Measurements from ENCODE around the gene FGF6.
"Not testable (repeated sequence)": the region's sequence is repeated elsewhere in the genome, so short reads cannot be mapped to it uniquely, and the experiment has no call there.

Gene FGF6

GRCh38 chr12:4417455-4417854 lies 28.2 kb downstream of the FGF6 start:
- no peak for DNase-seq

- no peak for DNase-seq
These were observed 29.3 kb downstream of the FGF6 start for GRCh38 chr12:4416276-4416675.

DNA sequence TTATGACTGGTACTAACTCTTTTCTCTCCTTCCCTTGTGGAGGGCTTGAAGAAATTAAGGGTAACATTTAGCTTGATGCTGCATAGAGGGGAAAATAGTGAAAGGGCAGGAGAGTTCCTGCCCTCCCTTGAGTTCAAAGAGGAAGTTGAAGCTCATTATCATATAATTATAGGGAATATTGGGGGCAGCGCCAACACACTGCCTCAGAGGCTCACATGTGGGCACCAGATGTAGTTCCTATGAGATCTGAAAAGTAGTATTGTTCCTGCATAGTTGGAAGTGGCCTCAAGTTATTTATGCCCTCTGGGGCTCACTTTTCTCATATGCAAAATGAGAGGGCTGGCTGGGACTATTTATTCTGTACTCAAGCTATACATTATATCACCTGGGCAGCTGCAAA lies 33.1 kb downstream of the FGF6 start:
- DNase-seq = no peak

- no peak for DNase-seq
These were observed 33.6 kb downstream of the FGF6 start for GRCh38 chr12:4412056-4412455.

DNA sequence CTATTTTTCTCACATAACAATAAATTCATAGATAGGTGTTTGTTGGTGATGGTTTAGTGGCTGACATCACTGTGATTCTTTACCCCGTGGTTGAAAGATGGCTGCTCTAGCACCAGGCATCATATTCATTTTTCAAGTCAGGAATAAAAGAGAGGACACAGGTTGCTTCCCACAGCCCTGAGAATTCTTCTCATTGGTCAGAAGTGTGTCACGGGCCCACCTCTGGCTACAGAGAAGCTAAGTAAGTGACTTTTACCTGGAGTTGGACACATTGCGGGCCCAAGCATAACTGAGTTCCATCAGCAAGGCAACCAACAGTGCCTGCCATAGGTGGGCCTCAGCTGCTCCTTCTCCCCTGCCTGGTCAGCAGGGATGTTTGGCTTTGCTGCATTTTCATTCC lies 38.5 kb downstream of the FGF6 start:
- DNase-seq = no peak

DNA sequence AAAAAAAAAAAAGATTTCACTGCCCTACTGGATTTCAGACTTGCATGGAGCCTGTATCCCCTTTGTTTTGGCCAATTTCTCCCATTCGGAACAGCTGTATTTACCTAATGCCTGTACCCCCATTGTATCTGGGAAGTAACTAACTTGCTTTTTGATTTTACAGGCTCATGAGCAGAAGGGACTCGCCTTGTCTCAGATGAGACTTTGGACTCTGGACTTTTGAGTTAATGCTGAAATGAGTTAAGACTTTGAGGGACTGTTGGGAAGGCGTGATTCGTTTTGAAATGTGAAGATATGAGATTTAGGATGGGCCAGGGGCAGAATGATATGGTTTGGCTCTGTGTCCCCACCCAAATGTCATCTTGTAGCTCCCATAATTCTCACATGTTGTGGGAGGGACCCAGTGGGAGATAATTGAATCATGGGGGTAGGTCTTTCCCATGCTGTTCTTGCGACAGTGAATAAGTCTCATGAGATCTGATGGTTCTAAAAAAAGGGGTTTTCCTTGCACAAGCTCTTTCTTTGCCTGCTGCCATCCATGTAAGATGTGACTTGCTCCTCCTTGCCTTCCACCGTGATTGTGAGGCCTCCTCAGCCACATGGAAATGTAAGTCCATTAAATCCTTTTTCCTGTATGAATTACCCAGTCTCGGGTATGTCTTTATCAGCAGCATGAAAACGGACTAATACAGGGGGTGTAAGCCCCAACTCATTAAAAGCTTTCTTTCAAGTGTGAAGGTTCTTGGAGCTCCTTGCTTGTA lies 40.6 kb downstream of the FGF6 start:
- DNase-seq = not testable (repeated sequence)

GRCh38 chr12:4402996-4403395 lies 42.6 kb downstream of the FGF6 start:
- no peak for DNase-seq

- DNase-seq = no peak
These were observed 44.5 kb downstream of the FGF6 start for GRCh38 chr12:4401117-4401516.

DNA sequence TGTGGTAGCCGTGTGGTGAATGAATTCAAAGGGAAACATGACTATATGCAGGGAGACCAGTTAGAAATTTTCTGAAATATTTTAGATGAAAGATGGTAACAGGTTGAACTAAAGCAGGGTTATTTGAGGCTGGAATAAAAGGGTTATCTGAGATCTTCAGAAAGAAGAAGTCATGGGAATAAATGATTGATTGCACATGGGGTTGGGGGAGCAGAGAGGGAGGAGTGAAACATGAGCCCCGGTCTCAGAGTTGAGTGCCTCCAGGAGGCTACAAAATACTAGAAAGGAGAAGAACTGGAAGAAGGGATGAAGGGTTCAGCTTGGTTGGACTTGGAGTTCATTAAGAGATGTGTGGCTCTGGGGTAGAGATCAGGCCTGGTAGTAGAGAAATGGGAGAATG lies 49.8 kb downstream of the FGF6 start:
- no peak for DNase-seq

- no peak for DNase-seq
These were observed 52.4 kb downstream of the FGF6 start for GRCh38 chr12:4393211-4393610.

DNA sequence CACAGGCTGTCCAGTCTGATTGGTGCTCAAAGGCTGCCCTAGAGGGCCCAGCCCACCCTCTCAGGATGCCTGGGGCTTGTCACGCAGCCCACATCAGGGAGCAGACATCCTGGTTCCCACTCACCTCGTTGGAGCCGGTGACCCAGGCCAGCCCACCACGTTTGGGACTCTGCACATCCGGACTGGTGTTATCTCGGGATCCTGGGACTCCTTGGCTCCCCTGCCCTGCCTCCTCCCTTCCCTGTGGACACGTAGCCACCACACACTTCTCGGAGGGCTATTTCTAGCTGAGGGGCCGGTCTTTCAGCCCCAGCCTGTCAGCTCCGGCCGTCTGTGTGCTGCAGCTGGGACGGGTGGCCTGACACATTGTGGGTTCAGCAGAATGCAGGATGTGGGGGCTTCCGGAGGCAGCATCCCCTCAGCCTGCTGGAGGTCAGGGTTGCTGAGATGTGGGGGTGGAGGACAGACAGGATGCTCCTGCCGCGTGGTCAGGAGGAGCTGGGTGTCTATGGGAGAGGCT lies 53.3 kb downstream of the FGF6 start:
- DNase-seq = no peak

DNA sequence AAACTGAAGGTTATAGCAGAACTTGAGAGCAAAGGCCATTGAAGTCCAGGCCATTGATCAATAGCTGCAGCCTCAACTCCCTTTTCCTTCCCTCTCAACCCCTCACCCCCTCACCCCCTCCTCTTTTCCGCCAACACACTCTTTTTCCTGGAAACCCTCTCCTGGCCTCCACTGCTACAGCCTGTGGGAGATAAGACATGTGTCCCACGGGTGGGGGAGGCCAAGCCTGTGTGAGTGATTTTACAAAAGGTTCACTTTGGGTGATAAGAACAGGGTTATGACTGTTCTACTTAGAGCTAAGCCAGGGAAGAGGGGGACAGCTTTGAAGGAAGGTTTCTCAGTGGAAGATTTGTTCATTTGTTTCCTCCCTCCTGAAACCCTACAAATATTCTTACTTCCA lies 57.0 kb downstream of the FGF6 start:
- no peak for DNase-seq

- DNase-seq = no peak
These were observed 57.6 kb downstream of the FGF6 start for GRCh38 chr12:4388032-4388431.

GRCh38 chr12:4387607-4388006 lies 58.0 kb downstream of the FGF6 start:
- DNase-seq = no peak

GRCh38 chr12:4386801-4387200 lies 58.8 kb downstream of the FGF6 start:
- no peak for DNase-seq

Measured in NCI-H446 treated with DMSO at 0.1 percent for 48 hours (cell line).